MCF 10A (cell line): ENCODE results near the gene SDK1. TPM values are rescaled to one million over a fixed set of nuclear protein-coding genes. Genes with fewer than 3 reads are reported as not detected.

Experiments used
- BruUV-seq: library from RNA; stranded (reverse); fragments of 400-500 nt; replicated peaks from 2 replicates; lab custom pipeline; 2021; lab: Mats Ljungman, UMichigan
- CTCF ChIA-PET: fragments of 300-600 bp; sonication (Branson Sonifier 250); formaldehyde crosslinking; extraction: SDS; loops from one replicate; lab custom pipeline; 2021; ENCODE audit warnings: antibody characterized with exemption, inconsistent platforms; lab: Yijun Ruan, JAX
- POLR2A ChIA-PET: fragments of 300-600, 350-650 bp; sonication (Branson Sonifier 250); formaldehyde crosslinking; extraction: SDS; loops from one replicate; lab custom pipeline; 2020; ENCODE audit warnings: antibody characterized with exemption, inconsistent platforms; lab: Yijun Ruan, JAX
- DNase-seq: peaks from one replicate; pipeline ENCODE4 v3.0.0-alpha.2; 2018; ENCODE audit not compliant: unreplicated experiment
- H3K27ac Mint-ChIP-seq: one replicate; pipeline ENCODE4 v1.8.0; 2022; ENCODE audit warnings: mild to moderate bottlenecking, low read depth, mixed read lengths; ENCODE audit not compliant: unreplicated experiment
- H3K27me3 Mint-ChIP-seq: one replicate; pipeline ENCODE4 v1.8.0; 2022; ENCODE audit warnings: mixed read lengths; ENCODE audit not compliant: insufficient read depth, unreplicated experiment
- H3K36me3 Mint-ChIP-seq: one replicate; pipeline ENCODE4 v1.8.0; 2022; ENCODE audit warnings: mild to moderate bottlenecking, moderate library complexity, mixed read lengths; ENCODE audit not compliant: insufficient read depth, unreplicated experiment
- H3K4me1 Mint-ChIP-seq: one replicate; pipeline ENCODE4 v1.8.0; 2022; ENCODE audit warnings: mixed read lengths; ENCODE audit not compliant: insufficient read depth, unreplicated experiment
- H3K4me3 Mint-ChIP-seq: one replicate; pipeline ENCODE4 v1.8.0; 2022; ENCODE audit warnings: mild to moderate bottlenecking, moderate library complexity, mixed read lengths; ENCODE audit not compliant: unreplicated experiment
- H3K9me3 Mint-ChIP-seq: one replicate; pipeline ENCODE4 v1.8.0; 2022; ENCODE audit warnings: mixed read lengths; ENCODE audit not compliant: unreplicated experiment
- intact Hi-C: fragments of 100-400 bp; cut with micrococcal nuclease; formaldehyde crosslinking; loops from 2 replicates; pipeline ENCODE4 v1.14.1; 2022
- total RNA-seq: library from RNA; stranded (reverse); gene quantifications from 2 replicates; pipeline ENCODE4 v1.2.3, GENCODE V29; 2022
- TF ChIP-seq, protein P1 (sequence below): fragments of 200-600 bp; IDR thresholded peaks from one replicate; pipeline ENCODE4 v1.8.0; 2022; ENCODE audit warnings: antibody characterized with exemption, mild to moderate bottlenecking; ENCODE audit not compliant: unreplicated experiment

SDK1 gene
- total RNA-seq, 1 experiment from 2014 or later = 3.3 TPM

DNA sequence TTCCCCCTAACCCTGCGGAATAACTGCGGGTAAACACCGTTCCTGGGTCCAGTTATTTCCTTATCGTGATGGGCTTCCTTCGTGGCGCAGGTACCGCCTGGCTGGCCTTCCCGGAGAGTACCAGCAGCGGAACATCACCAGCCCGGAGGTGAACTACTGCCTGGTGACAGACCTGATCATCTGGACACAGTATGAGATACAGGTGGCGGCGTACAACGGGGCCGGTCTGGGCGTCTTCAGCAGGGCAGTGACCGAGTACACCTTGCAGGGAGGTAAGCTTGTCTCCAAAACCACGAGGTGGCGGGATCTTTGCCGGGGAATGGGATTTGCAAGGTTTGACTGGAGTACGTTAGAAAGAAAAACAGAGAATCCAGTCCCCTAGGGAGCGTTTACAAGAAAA is 716.0 kb downstream of the SDK1 start:
- intact Hi-C loops = no loop called here
- H3K4me1 Mint-ChIP-seq = no peaks in the 10 kb centered on the region
- ChIA-PET CTCF (interaction anchor here (0.6 kb wide), 1 partner anchor 9 kb away, joined by 3 read pairs; no protein-coding TSS in a partner anchor), POLR2A (no interaction called here)
- H3K36me3 Mint-ChIP-seq = no peaks in the 10 kb centered on the region
- H3K4me3 Mint-ChIP-seq = no peak overlapping the region
- TF ChIP-seq, protein P1, sequence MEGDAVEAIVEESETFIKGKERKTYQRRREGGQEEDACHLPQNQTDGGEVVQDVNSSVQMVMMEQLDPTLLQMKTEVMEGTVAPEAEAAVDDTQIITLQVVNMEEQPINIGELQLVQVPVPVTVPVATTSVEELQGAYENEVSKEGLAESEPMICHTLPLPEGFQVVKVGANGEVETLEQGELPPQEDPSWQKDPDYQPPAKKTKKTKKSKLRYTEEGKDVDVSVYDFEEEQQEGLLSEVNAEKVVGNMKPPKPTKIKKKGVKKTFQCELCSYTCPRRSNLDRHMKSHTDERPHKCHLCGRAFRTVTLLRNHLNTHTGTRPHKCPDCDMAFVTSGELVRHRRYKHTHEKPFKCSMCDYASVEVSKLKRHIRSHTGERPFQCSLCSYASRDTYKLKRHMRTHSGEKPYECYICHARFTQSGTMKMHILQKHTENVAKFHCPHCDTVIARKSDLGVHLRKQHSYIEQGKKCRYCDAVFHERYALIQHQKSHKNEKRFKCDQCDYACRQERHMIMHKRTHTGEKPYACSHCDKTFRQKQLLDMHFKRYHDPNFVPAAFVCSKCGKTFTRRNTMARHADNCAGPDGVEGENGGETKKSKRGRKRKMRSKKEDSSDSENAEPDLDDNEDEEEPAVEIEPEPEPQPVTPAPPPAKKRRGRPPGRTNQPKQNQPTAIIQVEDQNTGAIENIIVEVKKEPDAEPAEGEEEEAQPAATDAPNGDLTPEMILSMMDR = no peak
- H3K9me3 Mint-ChIP-seq = no peaks in the 10 kb centered on the region
- no peak overlapping the region for H3K27ac Mint-ChIP-seq
- no TSS peak for BruUV-seq
- no peak for DNase-seq
- no peaks in the 10 kb centered on the region for H3K27me3 Mint-ChIP-seq

DNA sequence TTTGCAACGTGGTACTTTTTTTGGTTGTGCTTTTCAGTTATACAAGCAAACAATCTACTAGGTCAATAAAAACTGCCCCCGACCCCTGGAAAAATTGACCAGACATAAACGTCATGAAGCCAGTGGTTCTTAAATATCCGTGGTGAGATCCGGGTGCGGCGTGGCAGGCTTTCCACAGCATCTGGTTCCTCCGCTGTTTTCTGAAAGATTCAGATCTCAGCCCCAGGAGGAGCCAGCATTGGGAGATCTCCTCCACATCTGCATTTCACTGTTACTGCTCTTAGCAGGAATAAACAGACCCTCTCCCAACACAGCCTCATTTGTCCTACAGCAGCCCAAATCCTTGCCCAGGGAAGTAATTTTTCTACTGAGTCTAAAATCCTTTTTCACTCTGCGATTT is 716.7 kb downstream of the SDK1 start:
- TF ChIP-seq, protein P1 = no peak
- no peaks in the 10 kb centered on the region for H3K36me3 Mint-ChIP-seq
- no peak overlapping the region for H3K27ac Mint-ChIP-seq
- H3K4me3 Mint-ChIP-seq = no peak overlapping the region
- H3K4me1 Mint-ChIP-seq = no peaks in the 10 kb centered on the region
- intact Hi-C loops = no loop called here
- ChIA-PET POLR2A (no interaction called here), CTCF (no interaction called here)
- no peaks in the 10 kb centered on the region for H3K27me3 Mint-ChIP-seq
- no peaks in the 10 kb centered on the region for H3K9me3 Mint-ChIP-seq
- no TSS peak for BruUV-seq
- no peak for DNase-seq

DNA sequence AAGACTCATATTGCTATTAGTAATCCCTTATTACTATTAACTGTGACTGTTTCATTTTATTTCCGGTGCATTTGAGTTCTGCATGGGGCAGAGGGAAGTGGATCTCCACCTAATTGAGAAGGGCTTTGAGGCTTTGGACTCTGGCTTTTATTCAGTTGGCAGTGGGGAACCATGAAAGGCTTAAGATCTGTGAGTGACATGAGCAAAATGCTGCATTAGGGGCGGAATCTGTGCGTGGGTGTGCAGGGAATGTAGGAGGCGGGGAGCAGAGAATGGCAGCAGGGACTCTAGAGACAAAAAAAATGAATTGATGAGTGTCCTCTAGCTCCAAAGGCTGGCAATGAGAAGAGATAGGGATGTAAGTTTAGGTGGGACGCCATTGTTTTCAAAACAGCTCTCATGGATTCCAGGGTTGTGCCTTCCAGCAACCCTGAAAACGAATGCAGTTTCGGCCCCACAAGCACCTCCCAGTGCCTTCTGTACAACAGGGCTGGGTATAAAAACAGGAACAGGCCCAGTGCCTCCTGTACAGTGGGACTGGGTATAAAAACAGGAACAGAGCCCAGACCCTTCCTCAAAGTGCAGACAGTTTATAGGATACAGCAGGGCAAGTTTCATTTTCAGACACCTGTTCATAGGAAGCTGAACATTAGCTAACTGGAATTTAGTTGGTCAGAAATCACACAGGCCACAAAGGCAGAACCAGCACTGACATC is 717.7 kb downstream of the SDK1 start:
- H3K9me3 Mint-ChIP-seq = no peaks in the 10 kb centered on the region
- ChIA-PET POLR2A (no interaction called here), CTCF (interaction anchor here (0.6 to 1.1 kb wide), 2 partner anchors 97 to 118 kb away, joined by 3 read pairs; no protein-coding TSS in a partner anchor)
- no peaks in the 10 kb centered on the region for H3K4me1 Mint-ChIP-seq
- no peaks in the 10 kb centered on the region for H3K27me3 Mint-ChIP-seq
- no TSS peak for BruUV-seq
- H3K4me3 Mint-ChIP-seq = no peak overlapping the region
- no peaks in the 10 kb centered on the region for H3K36me3 Mint-ChIP-seq
- no peak overlapping the region for H3K27ac Mint-ChIP-seq
- TF ChIP-seq, protein P1 = no peak
- no peak for DNase-seq
- intact Hi-C loops = no loop called here

DNA sequence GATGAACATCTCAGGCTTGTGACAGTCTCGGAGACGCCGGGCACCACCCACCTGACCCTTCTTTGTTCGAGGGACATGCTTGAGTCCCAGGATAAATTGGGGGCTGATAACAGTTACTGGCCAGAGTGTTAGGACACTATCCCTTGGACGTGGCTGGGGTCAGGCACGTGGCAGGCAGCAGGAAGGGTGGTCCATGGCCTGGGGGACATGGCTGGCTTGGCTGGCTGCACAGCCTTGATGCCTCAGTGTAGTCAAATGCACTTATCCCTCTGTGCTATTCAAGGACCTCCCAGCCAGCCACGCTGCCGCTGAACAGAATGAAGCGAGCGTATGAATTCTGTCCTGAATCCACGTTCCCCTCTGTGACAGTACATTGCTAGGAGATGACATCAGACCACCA is 719.0 kb downstream of the SDK1 start:
- Mint-ChIP-seq H3K27me3 (no peaks in the 10 kb centered on the region), H3K36me3 (no peaks in the 10 kb centered on the region), H3K9me3 (no peaks in the 10 kb centered on the region), H3K4me3 (no peak overlapping the region), H3K4me1 (no peaks in the 10 kb centered on the region), H3K27ac (no peak overlapping the region)
- POLR2A ChIA-PET = no interaction called here
- intact Hi-C loops = no loop called here
- CTCF ChIA-PET = no interaction called here
- TF ChIP-seq, protein P1 = no peak
- no TSS peak for BruUV-seq
- DNase-seq = no peak
